Lower leg skin (tissue), 3 donors: ENCODE results near the gene SCMH1.

Source experiments
- CTCF ChIP-seq, 3 donors: fragments of 450-650 bp; IDR thresholded peaks; one replicate each; pipeline ENCODE4 v1.5.1; 2016; ENCODE audit warnings: antibody characterized with exemption in 3 of 3, mild to moderate bottlenecking in 3 of 3, moderate library complexity in 2 of 3
- POLR2A ChIP-seq, 2 donors: fragments of 450-650 bp; IDR thresholded peaks; one replicate each; pipeline ENCODE4 v1.6.1; 2016 to 2017; ENCODE audit warnings: antibody characterized with exemption in 2 of 2, mild to moderate bottlenecking in 1 of 2, moderate library complexity in 1 of 2

GRCh38 chr1:41169799-41170180 lies 72.3 kb downstream of the SCMH1 start:
- TF ChIP-seq POLR2A (IDR thresholded peaks at IDR 0.05) (no peak), CTCF (IDR thresholded peaks at IDR 0.05) (no peak)
